ENCODE results near the gene POLR2C.

GRCh38 chr16:57504001-57504400 lies 41.5 kb downstream of the POLR2C start:
- TF ChIP-seq CTCF (IDR thresholded peaks at IDR 0.05; ENCODE audit: low read depth, low read length), result no peak
- TF ChIP-seq EZH2phosphoT487 (IDR thresholded peaks at IDR 0.05; ENCODE audit: low read depth), result no peak

All from OCI-LY3 (cell line).